ENCODE results near the gene LCORL.

DNA sequence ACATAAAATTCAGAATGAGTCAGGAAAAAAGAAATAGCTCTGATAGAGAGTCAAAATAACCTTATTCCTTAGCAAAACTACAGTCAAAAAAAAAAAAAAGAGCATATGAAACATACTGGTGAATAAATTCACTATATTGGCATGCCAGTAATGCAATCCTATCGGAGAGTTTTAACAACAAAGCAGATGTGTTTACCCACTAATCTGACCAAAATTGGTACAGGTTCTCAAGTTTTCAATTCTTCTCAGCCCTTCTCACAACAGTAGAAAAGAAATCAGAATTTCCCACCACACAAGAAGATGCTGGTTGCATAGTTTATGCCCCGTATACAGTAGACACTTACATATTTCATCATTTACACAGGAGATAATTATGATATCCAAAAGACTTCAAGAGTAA, 59.4 kb downstream of the LCORL start:
- TF ChIP-seq SIN3A (IDR thresholded peaks at IDR 0.05; ENCODE audit: low read depth) (no peak), ZFX (IDR thresholded peaks at IDR 0.05) (no peak)
- TF ChIP-seq, protein P1, sequence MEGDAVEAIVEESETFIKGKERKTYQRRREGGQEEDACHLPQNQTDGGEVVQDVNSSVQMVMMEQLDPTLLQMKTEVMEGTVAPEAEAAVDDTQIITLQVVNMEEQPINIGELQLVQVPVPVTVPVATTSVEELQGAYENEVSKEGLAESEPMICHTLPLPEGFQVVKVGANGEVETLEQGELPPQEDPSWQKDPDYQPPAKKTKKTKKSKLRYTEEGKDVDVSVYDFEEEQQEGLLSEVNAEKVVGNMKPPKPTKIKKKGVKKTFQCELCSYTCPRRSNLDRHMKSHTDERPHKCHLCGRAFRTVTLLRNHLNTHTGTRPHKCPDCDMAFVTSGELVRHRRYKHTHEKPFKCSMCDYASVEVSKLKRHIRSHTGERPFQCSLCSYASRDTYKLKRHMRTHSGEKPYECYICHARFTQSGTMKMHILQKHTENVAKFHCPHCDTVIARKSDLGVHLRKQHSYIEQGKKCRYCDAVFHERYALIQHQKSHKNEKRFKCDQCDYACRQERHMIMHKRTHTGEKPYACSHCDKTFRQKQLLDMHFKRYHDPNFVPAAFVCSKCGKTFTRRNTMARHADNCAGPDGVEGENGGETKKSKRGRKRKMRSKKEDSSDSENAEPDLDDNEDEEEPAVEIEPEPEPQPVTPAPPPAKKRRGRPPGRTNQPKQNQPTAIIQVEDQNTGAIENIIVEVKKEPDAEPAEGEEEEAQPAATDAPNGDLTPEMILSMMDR (IDR thresholded peaks at IDR 0.05 in 2 of 3, conservative IDR thresholded peaks at IDR 0.05 in 1 of 3; ENCODE audit: borderline replicate concordance in 1 of 3, insufficient read depth in 1 of 3, low read depth in 2 of 3, low read length in 2 of 3): no peak

All from HCT116 (cell line).